ENCODE results near the gene VPS11. TPM values are rescaled to one million over a fixed set of nuclear protein-coding genes. Genes with fewer than 3 reads are reported as not detected.

VPS11 gene
- total RNA-seq, 1 donor from 2014 or later = 38.6 TPM

- peak; percentile 100 for DNase-seq (ENCODE audit: low spot score)
Measured at GRCh38 chr11:119121008-119121810, 53.6 kb downstream of the VPS11 start, which contains the start of gene HINFP. HINFP (plus strand) TSS chr11:119121580; CDS start chr11:119126945, 5,365 bp downstream.

DNA sequence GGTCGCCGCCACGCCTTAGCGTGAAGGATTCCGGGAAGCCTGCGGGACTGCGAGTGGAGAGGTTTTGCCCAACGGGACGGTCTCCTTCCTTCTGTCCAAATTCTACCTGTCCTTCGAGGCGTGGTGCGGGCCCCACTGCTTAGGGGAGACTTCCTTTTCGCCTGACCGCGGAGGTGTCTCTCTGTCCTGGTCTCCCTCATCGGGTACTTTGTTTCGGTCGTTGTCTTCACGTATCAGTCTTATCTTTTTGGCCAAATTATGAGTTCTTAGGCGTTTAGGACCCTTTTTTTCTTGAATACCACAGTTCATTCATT lies 54.1 kb downstream of the VPS11 start:
- DNase-seq (ENCODE audit: low spot score) = no peak

GRCh38 chr11:119125821-119126220 lies 58.2 kb downstream of the VPS11 start:
- no peak for DNase-seq (ENCODE audit: low spot score)

GRCh38 chr11:119126675-119127268 lies 59.2 kb downstream of the VPS11 start:
- DNase-seq (ENCODE audit: low spot score) = no peak

GRCh38 chr11:119130662-119131061 lies 63.0 kb downstream of the VPS11 start:
- no peak for DNase-seq (ENCODE audit: low spot score)

Other genes with a start within 250 kb of the VPS11 start
- not detected for gene CXCR5, start 183.9 kb upstream of the VPS11 start, total RNA-seq
- 87.8 TPM for gene BCL9L, start 141.9 kb upstream of the VPS11 start, total RNA-seq
- gene UPK2, start 111.5 kb upstream of the VPS11 start, total RNA-seq = 240 TPM
- gene FOXR1, start 96.1 kb upstream of the VPS11 start, total RNA-seq = not detected
- 51.6 TPM for gene CENATAC, start 69.7 kb upstream of the VPS11 start, total RNA-seq
- gene RPS25, start 49.5 kb upstream of the VPS11 start, total RNA-seq = 1,353 TPM
- 72.4 TPM for gene TRAPPC4, start 49.1 kb upstream of the VPS11 start, total RNA-seq
- gene SLC37A4, start 36.9 kb upstream of the VPS11 start, total RNA-seq = 16.9 TPM
- gene HYOU1, start 10.6 kb upstream of the VPS11 start, total RNA-seq = 162 TPM
- 26.4 TPM for gene HMBS, start 17.1 kb downstream of the VPS11 start, total RNA-seq
- gene DPAGT1, start 34.0 kb downstream of the VPS11 start, total RNA-seq = 45.4 TPM
- gene C2CD2L, start 39.5 kb downstream of the VPS11 start, total RNA-seq = 10.1 TPM
- 28.8 TPM for gene HINFP, start 53.8 kb downstream of the VPS11 start, total RNA-seq
- gene ABCG4, start 81.2 kb downstream of the VPS11 start, total RNA-seq = 0.42 TPM
- 31.5 TPM for gene NLRX1, start 100.9 kb downstream of the VPS11 start, total RNA-seq
- 1.7 TPM for gene NHERF4, start 117.7 kb downstream of the VPS11 start, total RNA-seq
- gene CBL, start 138.5 kb downstream of the VPS11 start, total RNA-seq = 17.9 TPM
- 98.7 TPM for gene MCAM, start 249.3 kb downstream of the VPS11 start, total RNA-seq